GM18861 (cell line): ENCODE results near the gene ACSS1.
"Not testable (repeated sequence)": the region's sequence is repeated elsewhere in the genome, so short reads cannot be mapped to it uniquely, and the experiment has no call there.

Experiments used
- ATAC-seq: cut with Tn5 transposase; IDR thresholded peaks from one replicate; pipeline ENCODE4 v1.9.1; 2021; ENCODE audit not compliant: unreplicated experiment

ACSS1 gene

DNA sequence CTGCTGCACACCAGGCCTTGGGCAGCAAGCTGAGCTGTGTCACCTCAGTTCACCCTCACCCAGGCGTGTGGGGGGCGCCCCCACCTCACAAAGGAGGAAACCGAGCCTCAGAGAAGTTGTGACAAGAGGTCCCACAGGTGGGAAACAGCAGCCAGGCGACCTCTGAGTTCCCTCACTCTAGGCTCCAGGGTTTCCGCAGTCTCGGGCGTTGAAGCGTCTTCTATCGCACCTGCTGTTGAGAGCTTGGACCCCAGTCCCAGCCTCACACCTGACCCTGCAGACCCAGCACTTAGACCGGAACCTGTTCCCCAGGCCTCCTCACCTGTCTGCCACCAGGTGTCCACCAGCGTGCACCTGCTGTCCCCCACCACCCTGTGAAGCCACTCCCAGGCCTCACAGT lies 43.1 kb downstream of the ACSS1 start:
- no peak for ATAC-seq

- ATAC-seq: no peak
Measured at GRCh38 chr20:25013478-25014380, 44.2 kb downstream of the ACSS1 start.

GRCh38 chr20:25012616-25013189 lies 45.2 kb downstream of the ACSS1 start:
- ATAC-seq: no peak

- ATAC-seq: no peak
Measured at GRCh38 chr20:25011831-25012241, 46.1 kb downstream of the ACSS1 start.

GRCh38 chr20:25011261-25011660 lies 46.7 kb downstream of the ACSS1 start:
- no peak for ATAC-seq

- ATAC-seq: no peak
Measured at GRCh38 chr20:25009218-25010145, 48.5 kb downstream of the ACSS1 start.

DNA sequence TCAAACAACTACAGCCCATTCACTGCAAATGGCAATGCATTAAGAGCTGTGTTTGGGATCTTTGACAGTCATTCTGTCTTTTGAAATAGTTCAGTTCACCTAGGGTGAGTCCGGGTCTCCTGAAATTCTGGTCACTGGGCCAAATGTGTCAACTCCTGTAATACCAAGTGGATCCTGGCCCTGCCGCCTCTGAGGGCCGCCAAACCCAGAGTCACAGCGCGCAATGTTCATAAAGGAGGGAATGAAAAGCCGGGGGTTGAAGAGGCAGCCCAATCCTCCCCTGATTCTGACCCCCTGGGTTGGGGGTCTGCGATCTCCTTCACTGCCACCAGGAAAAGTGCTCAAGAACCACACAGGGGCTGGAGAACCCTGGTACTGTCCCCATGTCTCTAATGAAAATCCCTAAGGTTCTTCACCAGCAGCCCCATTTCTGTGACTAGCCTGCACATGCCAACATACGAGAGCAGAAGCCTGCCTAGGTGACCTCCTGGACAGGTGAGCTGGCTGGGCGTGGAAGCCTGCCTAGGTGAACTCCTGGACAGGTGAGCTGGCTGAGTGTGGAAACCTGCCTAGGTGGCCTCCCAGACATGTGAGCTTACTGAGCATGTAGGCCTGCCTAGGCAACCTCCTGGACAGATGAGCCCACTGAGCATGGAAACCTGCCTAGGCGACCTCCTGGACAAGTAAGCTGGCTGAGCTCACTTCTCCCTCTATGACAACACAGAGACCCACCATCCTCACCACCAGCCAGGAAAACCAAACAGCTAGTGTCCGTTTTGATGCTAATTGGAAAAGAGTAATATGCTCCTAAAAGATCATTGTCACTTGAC lies 49.3 kb downstream of the ACSS1 start:
- ATAC-seq: no peak

GRCh38 chr20:25007491-25008305 lies 50.2 kb downstream of the ACSS1 start:
- ATAC-seq: no peak

- no peak for ATAC-seq
Measured at GRCh38 chr20:25006431-25007167, 51.3 kb downstream of the ACSS1 start.

- no peak for ATAC-seq
Measured at GRCh38 chr20:25005661-25006060, 52.3 kb downstream of the ACSS1 start.

GRCh38 chr20:25005220-25005619 lies 52.7 kb downstream of the ACSS1 start:
- no peak for ATAC-seq

DNA sequence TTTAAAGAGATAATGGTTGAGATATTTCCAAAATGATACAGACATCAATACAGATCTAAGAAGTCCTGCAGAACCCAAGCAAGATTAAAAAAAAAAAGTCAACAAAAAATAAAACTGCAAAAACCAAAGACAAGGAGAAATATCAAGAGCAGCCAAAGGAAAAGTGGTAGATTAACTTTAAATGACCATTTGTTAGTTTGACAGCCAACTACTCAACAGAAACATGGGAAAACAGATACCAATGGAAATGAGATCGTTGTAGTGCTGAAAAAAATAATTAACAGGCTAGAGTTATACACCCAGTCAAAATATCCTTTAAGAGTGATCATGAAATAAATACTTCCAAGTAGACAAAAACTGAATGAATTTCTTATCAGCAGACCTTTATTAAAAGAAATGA lies 54.9 kb downstream of the ACSS1 start:
- no peak for ATAC-seq

- ATAC-seq: not testable (repeated sequence)
Measured at GRCh38 chr20:25001323-25001722, 56.6 kb downstream of the ACSS1 start.

- no peak for ATAC-seq
Measured at GRCh38 chr20:25000268-25000801, 57.6 kb downstream of the ACSS1 start.

DNA sequence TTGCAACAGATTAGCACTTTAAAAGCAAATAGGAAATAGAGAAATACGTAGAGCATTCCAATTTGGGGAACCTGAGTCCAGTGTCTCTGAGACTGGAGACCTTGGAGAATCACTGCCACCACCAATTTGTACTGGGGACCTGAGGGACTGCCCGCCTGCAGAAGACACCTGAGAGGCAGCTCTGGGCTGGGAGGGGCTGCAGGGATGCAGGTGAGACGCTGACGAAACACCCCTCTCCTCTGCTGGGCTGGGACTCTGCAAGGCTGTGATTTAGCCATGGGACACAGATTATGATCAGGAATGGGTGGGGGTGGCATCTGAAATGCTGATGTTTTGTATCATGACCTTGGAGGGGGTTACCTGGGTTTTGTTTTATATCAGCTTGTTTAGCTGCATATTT lies 58.4 kb downstream of the ACSS1 start:
- no peak for ATAC-seq

DNA sequence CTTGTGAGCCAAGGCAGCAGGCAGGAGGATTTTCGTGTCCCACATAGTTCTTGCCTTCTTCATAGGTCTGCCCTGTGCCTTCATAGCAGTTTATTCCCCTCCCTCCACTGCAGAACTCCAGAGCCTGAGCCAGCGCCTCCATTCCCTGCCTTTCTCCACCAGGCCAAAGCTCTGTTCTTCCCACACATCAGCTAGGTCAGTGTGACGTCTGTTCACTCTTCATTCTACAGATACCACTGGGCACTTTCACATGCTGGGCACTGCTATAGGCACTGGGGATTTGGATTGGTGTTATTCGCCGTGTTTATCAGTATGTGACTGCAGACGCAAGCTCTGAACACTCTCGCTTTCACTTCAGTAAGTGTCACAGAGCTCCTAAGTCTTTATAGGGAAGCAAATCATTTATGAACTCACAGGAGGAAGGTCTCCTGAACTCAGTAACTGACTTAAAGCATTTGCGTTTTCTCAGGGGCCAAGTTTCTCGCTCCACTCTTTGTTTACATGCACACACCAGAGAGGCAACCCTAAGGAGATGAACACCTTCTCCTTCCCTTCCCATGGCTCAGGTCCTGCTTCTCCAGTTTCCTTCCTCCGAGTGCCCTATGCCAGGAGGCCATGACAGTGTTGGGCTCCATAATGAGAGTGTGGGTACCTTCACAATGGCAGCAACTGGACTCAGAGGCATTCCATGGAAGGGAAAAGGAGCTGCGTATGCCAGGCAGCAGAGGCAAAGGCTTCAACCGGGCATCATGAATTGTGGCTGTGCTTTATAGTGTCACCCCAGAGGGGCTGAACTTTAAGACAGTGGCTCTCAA lies 59.1 kb downstream of the ACSS1 start:
- ATAC-seq: no peak

DNA sequence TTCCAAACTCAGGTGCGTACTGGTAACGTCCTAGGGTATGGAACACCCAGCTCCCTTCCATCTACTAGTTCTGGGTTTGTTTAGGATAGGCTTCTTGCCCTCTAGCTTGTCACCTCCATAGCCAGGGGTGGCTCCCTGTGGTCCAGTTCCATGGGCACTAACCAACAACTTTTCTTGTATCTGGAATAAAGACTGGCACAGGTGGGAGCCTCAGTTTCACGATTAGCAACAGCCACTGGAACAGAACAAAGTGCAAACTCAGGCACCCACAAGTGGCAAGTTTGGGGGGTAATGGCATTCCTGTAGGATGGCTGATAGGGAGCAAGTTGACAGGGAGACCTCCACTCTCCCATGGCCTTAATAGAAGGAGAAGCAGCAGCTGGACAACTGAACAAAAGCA lies 59.8 kb downstream of the ACSS1 start:
- no peak for ATAC-seq
